GM12891 (cell line): ENCODE results near the gene NECTIN2.

Source experiments
- POLR2A ChIP-seq: IDR thresholded peaks from 2 replicates; pipeline ENCODE4 v1.6.1; 2011; ENCODE audit warnings: low read depth, low read length, control low read depth
- POLR2AphosphoS5 ChIP-seq: IDR thresholded peaks from 2 replicates; pipeline ENCODE4 v1.6.1; 2011; ENCODE audit warnings: low read depth, low read length, control low read depth
- SPI1 ChIP-seq: IDR thresholded peaks from 2 replicates; pipeline ENCODE4 v1.6.1; 2011; ENCODE audit warnings: low read depth, low read length, control low read depth
- TAF1 ChIP-seq: IDR thresholded peaks from 2 replicates; pipeline ENCODE4 v1.6.1; 2011; ENCODE audit warnings: low read depth, low read length, control low read depth

DNA sequence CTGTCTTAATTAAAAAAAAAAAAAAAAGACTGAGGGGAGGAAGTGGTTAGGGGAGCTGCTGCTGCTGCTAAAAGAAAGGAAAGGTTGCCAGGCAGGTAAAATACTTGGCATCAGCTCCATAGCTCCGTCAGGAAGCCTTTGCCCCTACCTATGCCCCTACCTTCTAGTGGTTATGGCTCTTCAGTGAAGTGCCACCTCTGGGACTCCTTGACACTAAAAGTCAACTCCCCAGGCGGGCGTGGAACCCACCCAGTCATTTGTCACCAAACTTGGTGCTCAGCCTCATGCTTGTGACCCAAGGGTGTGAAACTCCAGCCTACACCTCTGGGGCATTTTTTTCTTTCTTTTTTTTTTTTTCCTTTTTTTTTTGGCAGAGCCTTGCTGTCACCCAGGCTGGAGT lies 4.9 kb upstream of the NECTIN2 start:
- TF ChIP-seq POLR2A (no peak), POLR2AphosphoS5 (no peak), TAF1 (no peak), SPI1 (no peak)
